ENCODE measurements around the gene TP53BP2.

TP53BP2 gene

DNA sequence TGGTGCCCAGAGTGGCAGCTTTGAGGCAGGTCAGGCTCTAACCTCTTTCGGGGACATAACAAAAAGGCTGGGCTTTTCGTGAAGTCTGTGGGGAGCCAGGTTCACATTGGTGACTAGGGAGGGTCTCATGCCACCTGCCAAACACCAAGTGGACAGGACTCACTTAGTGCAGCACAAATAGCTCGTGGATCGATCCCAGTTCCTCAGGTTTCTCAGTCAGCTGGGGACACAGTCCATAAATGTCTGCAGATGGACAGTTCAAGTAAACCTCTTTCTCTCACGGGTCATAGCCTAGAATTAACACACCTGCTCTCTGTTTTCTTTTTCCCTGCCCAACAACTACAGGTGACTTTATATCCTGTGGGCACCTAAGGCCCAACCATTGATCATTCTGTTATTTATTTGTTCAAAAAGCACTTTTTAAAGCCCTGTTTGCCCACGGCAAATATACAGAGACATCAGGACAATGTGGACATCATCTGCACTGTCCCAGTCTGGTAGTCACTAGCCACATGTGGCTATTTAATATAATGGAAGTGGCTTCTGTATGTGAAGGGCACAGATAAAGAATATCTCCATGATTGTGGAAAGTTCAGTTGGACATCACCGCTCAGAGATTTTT lies 79.9 kb downstream of the TP53BP2 start:
- no peak for DNase-seq (ENCODE audit: low read depth in 1 of 2, low spot score in 1 of 2)

DNA sequence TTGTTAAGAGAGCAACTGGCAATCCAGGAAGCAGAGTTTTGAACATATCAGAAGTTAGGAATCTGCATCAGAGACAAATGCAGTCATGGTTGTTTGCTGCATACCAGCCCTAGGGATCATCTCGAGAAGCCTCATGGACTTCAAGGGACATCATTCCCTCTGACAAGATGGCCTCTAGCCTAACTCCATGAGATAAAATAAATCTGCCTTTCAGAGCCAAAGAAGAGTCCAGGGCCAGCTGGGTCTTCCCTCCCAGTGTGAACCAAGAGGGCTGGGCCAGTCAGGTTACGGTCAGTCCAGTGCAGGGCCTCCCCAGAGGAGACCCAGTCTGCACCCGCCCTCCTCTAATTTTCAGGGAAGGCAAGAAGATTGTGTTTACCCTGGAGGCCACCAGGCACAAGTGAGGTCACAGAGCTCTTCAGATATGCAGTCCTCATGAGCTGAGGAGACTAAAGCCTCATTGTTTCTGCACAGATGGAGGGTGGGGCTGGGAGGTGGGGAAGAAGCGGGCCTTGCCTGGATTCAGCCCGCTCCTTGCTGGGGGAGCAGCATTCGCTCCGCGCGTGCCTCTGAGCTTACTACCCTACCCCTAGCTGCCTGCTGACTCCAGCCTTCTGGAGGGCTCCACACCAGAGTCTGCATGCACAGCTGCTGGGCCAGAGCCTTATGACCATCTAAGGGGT lies 80.6 kb downstream of the TP53BP2 start:
- no peak for DNase-seq (ENCODE audit: low read depth in 1 of 2, low spot score in 1 of 2)

DNA sequence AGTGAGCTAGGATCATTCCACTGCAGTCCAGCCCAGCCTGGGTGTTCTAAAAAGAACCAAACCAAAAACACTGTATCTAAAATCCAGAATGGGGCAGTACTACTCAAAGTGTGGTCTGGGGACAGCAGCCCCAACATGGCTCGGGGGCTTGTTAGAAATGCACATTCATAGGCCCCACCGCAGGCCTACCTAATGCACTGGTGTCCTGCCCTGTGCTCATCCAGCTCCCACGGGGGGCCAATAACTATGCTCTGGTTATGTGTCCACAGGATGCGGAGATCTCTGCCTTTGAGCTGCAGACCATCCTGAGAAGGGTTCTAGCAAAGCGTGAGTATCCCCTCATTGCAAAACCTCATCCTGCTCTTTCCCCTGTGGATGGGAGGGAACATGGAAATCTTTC lies 81.9 kb downstream of the TP53BP2 start:
- no peak for DNase-seq (ENCODE audit: low read depth in 1 of 2, low spot score in 1 of 2)

DNA sequence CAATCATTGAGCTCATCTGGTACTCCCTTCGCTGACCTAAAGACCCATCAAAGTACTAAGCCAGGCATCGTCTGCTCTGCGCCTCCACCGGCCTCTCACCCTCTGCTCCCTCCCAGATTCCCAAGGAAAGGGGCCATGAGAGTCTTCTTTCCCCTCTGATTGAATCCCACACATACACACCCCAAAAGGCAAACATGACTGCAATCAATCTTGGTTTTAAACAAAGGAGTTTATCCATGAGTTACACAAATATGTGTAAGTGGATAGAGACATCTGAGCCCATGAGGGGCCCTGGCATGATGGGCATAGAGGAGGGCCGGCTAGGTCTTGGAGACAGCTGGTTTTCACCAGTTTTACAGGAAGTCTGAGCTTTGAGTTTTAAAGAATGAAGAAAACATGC lies 82.5 kb downstream of the TP53BP2 start:
- DNase-seq (ENCODE audit: low read depth in 1 of 2, low spot score in 1 of 2) = no peak

DNA sequence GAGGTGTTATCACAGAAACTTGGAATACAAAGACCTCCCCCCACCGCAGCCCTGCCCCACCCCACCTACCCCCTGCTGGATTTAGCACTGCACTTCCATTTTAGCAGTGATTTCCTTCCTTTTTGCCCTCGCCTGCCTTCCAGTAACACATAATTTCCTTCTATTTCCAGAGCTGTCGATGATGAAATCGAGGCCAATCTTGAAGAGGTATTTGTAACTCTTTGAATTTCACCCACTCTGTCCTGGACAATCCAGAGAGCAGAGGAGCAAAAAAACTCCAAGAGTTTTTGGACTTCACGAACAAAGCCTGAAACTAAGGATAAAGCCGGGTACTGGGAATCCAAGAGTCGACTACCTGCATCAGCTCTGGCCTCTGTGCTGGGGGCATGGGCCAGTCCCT lies 84.3 kb downstream of the TP53BP2 start:
- no peak for DNase-seq (ENCODE audit: low read depth in 1 of 2, low spot score in 1 of 2)

DNA sequence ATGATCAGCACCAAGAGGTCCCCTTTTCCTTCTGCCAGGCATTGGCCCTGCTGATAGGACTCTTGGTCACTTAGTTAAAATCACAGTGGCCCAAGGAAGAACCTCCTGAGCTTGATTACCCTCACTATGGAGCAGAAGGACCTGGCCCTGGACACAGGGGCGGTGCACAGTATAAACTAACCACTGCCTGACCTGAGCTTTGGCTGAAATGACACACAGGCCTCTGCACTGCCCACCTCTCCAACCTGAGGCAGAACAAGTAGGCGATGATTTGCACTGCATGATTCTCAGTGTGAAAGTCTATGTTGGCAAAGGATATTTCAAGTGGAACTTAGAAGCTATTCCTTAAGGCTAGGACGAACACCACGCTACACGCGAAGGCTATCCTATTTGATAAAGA lies 84.9 kb downstream of the TP53BP2 start:
- DNase-seq (ENCODE audit: low read depth in 1 of 2, low spot score in 1 of 2) = no peak

DNA sequence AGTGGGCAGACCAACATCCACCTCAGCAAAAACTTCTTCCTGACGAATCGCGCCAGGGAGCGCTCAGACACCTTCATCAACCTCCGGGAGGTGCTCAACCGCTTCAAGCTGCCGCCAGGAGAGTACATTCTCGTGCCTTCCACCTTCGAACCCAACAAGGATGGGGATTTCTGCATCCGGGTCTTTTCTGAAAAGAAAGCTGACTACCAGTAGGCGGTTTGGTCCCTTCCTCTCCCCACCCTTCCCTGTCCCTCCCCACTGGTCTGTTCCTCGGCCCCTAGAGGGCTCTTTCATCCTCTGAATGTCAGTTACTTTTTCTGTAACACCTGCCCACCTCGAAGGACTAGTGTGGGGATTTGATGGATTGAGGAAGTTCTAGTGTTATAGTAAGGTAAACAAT lies 86.5 kb downstream of the TP53BP2 start:
- DNase-seq (ENCODE audit: low read depth in 1 of 2, low spot score in 1 of 2) = no peak

DNA sequence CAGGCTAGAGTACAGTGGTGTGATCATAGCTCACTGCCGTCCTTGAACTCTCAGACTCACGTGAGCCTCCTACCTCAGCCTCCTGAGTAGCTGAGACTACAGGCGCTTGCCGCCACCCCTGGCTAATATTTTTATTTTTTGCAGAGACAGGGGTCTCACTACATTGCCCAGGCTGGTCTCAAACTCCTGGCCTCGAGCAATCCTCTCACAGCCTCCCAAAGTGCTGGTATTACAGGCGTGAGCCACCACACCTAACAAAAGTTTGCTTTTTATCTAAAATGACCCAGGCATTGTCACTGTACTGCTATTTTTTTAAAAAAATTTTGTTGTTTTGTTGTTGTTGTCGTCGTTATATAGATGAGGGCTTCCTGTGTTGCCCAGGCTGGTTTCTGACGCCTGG lies 87.0 kb downstream of the TP53BP2 start:
- DNase-seq (ENCODE audit: low read depth in 1 of 2, low spot score in 1 of 2) = no peak

DNA sequence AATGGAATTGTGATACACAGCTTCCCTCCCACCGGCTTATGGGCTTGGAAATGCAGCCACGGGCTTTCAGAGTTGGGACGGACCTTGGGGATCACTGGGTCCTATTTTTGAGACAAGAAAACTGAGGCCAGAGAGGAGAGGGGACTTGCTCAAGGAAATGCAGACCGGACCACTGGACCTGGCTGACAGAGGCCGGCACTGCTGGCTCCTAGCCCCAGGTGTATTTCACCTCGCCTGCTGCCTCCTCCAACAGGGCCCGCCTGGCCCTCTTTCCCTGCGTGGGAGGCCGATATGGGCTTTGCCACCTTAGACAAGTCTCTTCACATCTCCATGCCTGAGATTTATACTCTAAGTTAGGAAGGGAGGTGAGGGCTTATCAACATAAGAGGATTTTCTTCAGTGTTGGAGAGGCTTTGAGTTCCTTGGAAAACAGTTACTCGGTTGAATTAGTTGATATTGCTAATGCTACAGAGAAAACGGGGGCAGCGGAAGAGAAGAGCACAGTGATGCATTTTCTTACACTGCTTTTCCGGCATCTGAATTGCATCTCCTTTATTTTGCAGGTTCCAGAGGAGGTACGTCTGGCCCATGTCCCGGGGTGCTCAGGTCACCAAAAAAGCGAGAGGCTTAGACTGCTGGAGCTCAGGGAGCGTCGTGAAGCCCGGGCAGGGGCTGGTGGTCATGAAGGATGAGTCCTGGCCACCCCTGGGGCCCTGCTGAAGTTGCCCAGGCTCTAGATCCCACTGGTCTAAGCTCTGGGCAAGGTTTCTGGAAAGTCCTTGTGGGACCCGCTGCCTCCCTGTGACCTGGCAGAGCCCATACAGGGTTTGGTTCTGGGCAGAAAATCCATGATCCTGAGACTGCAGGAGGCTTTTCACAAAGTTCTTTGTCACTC lies 88.7 kb downstream of the TP53BP2 start:
- no peak for DNase-seq (ENCODE audit: low read depth in 1 of 2, low spot score in 1 of 2)

DNA sequence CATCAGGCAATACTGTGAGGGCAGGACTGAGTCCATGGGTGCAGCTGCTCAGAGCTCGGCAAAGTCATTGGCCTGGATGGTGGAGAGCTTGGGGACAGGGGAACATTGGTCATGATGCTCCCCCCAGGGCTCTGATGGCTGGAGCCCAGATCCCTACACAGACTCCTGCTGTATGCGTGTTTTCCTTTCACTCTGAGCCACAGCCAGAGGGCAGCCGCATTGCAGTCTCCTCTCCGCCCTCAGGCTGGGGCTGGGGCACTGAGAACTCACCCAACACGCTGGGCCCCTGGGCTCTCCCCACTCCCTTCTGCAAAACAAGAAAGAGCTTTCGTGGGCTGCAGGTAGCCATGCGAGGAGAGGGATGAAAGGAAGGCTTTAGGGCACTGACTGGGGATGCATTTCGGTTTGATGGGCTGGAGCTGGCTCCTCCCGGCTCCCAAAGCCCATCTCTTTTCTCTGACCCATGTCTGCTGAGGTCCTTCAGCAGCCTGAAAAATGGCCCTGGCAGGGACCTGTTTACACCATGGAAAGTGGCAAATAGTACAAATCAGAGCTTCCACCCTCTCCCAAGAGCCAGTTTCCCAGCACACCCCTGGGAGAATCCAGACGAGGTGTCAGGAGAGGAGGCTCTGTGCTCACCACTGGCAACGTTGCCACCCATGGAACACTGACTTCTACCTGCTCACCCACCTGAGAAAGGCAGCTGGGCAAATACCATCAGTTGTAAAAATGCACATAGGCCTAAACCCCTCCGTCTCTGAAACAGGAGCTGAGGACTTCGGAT lies 89.6 kb downstream of the TP53BP2 start:
- DNase-seq (ENCODE audit: low read depth in 1 of 2, low spot score in 1 of 2) = no peak

DNA sequence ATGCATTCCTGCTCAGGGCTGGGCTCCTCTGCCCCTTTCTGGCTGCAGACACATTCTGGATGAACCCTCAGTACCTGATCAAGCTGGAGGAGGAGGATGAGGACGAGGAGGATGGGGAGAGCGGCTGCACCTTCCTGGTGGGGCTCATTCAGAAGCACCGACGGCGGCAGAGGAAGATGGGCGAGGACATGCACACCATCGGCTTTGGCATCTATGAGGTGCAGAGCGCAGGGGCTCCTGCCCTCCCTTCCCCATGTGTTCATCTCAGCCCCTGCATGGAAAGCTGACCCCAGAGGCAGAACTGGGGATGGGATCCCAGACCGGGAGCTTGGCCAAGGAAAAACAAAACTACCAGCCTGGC lies 90.3 kb downstream of the TP53BP2 start:
- no peak for DNase-seq (ENCODE audit: low read depth in 1 of 2, low spot score in 1 of 2)

DNA sequence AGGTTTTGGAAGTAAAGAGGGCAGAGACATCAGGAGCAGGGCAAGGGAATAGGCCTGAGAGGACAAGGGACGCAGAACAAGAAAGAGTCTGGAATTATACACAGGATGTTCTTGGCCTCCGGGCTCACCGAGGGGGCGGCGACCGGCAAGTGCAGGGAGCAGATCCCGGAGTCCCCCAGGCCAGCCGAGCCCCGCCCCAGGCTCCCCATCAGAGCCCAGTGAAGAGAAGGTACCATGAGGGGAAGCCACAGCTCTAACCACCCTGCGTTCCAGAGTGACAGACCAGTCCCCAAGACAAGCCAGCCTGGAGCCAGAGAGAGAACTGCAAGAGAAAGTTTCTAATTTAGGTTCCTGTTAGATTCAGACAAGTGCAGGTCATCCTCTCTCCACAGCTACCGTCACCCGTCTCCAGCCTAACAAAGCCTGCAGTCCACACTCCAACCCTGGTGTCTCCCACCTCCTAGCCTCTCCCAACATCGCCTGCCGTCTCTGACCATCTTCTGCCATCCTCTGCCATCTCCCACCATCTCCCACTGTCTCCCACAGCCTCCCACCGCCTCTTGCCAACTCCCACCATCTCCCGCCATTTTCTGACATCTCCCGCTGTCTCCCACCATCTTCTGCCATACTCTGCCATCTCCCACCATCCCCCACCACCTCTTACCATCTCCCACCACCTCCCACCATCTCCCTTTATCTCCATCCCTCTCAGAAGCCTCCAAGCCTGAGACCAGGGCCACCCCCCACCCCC lies 90.9 kb downstream of the TP53BP2 start:
- no peak for DNase-seq (ENCODE audit: low read depth in 1 of 2, low spot score in 1 of 2)

DNA sequence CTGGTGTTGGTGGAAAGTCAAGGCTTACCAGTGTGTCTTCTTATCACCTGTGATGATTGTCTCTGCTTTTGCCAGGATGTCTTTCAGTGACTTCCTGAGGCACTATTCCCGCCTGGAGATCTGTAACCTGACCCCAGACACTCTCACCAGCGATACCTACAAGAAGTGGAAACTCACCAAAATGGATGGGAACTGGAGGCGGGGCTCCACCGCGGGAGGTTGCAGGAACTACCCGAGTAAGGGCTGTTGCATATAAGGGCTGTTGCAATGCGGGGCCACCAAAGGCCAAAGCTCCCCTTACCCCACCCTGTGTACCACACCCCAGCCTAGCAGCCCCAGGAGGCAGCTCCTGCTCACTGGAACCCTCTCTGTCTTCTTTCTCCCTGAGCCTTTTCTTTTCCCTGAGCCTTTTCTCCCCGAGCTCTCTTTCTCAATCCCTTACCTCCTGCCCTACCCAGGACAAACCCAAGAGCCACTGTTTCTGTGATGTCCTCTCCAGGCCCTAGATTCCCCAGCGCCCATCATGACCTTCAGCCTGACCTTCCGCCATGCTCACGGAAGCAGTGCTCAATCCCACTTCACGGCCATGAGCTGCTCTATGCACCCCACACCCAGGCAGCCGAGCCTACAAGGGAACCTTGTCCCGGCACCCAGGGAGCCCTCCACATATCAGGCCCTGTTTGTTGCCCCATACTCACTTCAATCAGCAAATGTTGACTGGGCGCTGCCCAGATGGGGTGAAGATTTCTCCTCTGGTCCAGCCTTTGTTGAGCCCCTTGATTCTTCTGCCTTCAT lies 92.8 kb downstream of the TP53BP2 start:
- DNase-seq (ENCODE audit: low read depth in 1 of 2, low spot score in 1 of 2) = no peak

DNA sequence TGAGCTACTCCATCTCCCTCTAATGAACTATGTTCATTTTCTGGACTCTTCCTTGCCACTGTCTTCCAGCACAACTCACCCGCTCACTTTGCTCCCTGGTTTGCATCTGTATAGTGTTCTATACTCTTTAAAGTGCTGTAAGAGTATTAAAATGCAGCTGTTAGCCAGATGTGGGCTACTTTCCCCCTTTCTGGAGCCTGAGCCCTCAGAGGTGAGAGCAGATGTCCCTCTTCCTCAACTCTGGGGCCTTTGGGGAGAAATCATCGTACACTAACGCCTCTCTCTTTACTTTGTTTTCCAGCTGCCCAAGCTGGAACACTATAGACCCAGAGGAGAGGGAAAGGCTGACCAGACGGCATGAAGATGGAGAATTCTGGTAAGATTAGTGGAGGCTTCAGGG lies 94.1 kb downstream of the TP53BP2 start:
- no peak for DNase-seq (ENCODE audit: low read depth in 1 of 2, low spot score in 1 of 2)

DNA sequence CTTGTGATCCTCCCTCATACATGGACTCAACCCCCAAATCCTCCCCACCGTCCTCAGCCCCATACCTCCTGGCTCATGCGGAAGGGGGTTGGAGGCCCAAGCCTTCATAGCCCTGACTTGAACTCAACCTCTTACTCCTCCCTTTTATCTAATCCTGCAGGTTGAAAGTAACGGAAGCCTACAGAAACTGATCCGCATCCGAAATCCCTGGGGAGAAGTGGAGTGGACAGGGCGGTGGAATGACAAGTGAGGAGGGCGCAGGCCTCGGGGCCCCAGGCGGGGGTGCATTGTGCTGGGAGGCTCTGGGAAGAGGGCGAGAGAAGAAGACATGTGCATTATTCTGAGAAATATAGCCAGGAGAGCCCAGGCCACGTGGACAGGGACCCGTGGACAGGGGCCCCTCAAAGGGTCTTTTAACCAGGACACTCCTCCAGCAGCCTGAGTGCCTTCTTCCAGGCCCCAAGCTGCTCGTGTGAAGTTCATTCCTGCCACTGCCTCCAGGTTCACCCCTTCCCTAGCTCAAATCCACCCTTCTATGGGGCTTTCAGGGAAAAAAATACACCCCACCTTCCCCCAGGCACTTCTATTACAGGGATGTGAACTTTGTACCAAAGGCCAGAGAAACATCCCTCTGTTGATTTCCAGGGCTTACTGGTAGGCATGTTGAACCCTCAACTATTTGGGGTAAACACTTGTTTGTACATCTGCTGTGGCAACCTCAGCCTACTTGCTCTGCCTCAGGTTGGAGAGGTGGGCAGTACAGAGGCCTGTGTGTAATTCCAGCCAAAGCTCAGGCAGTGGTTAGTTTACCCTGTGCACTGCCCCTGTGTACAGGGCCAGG lies 94.8 kb downstream of the TP53BP2 start:
- DNase-seq (ENCODE audit: low read depth in 1 of 2, low spot score in 1 of 2) = no peak

DNA sequence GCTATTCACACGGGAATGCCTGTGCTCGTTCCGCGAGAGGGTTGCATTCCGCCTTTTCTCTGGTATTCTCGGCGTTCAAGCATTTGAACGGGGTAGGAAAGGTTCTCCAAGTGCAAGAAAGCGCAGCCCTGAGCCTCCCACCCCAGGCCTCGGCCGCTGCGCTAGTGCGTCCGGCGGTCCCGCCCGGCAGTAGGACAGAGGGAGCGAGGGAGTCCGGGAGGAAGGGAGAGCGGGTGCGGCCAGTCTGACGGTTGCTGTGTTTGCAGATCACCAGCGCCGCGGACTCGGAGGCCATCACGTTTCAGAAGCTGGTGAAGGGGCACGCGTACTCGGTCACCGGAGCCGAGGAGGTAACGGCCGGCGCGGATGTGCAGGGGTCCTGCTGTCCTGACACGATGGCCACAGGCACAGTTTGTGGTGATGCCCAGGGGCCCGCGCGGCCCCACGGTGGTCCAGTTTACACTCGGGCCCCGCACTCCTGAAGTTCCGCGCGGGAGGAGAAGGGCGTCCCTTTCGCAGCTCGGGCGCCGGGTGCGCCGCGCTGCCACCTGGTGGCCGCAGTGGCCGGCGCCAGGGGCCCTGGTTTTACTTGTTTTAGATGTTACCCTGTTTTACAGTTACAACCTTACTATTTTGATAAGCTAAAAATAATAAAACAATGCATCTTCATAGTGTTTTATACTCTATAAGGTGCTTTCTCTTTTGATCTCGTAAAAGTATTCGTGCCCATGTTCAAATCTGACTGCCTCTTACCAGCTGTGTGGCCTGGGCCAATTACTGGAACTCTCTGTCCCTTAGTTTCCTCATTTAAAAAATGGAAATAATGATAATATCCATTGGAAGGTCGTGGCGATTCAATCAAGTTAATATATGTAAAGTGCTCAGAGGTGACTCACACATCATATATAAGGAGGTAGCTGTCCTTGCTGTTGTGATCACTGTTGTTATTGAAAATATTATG lies 96.7 kb downstream of the TP53BP2 start:
- DNase-seq (ENCODE audit: low read depth in 1 of 2, low spot score in 1 of 2) = peak; percentile 49 to 60

DNA sequence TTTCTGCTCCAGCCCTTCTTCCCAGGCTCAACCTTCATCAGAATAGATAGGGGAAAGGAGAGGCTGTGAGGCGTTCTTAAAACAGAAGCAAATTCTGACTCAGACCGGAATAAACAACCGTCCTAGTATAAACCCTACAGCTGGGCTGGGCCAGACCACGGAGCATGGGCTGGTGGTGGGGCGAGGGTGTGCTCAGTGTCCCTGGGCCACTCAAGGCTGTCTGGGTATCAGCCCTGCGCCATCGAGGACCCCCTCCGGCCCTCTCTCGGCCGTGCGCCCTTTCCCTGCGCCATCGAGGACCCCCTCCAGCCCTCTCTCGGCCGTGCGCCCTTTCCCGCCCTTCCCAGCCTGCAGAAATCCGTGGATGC lies 97.4 kb downstream of the TP53BP2 start:
- DNase-seq (ENCODE audit: low read depth in 1 of 2, low spot score in 1 of 2) = no peak

DNA sequence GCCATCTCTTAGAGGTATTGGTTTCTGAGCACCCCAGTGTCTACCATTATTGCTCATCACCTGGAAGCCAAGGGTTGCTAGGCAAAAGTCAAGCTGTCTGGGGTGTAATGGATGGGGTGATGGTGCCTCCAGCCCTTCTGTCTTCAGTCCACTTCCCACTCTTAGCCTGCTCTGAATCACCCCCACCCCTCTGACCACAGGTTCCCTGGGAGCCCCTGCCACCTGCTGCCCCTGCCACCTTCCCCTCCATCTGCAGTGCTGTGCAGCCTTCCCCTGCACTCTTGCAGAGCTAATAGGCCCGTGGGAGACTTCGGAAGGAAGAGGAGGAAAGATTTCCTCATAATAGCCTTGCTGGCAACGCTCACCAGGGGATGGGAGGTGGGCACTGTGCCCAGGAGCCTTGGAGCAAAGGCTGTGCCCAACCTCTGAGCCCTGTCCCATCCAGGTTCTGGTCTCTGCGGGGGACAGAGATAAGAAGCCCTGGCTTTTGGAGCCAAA lies 97.9 kb downstream of the TP53BP2 start:
- DNase-seq (ENCODE audit: low read depth in 1 of 2, low spot score in 1 of 2) = no peak

All from stimulated activated CD4-positive, alpha-beta T cell treated with anti-CD3 and anti-CD28 coated beads, Interleukin-15, amount 100 ng/mL, for 1 hour (primary cell).